Measurements from ENCODE around the gene PDE6A. TPM values are rescaled to one million over a fixed set of nuclear protein-coding genes. Genes with fewer than 3 reads are reported as not detected.
"Not testable (repeated sequence)": the region's sequence is repeated elsewhere in the genome, so short reads cannot be mapped to it uniquely, and the experiment has no call there.

Gene PDE6A
- total and polyA plus RNA-seq, 2 donors, result 0.01 to 0.05 TPM

- no peak overlapping the region for H3K4me3 ChIP-seq (ENCODE audit: low read depth, low read length)
- no peak for DNase-seq (ENCODE audit: extremely low spot score)
- H3K27ac ChIP-seq (ENCODE audit: low read depth), result no peak overlapping the region
- no peaks in the 10 kb centered on the region for H3K36me3 ChIP-seq (ENCODE audit: insufficient read depth)
- H3K4me1 ChIP-seq (ENCODE audit: insufficient read depth), result no peaks in the 10 kb centered on the region
- WGBS, result 83% methylated on average over 5 of the region's 5 CpGs
Measured at GRCh38 chr5:149869411-149869821, 75.2 kb downstream of the PDE6A start.

GRCh38 chr5:149865746-149866145 is 78.8 kb downstream of the PDE6A start:
- H3K36me3 ChIP-seq (ENCODE audit: insufficient read depth), result no peaks in the 10 kb centered on the region
- H3K27ac ChIP-seq (ENCODE audit: low read depth), result no peak overlapping the region
- DNase-seq (ENCODE audit: extremely low spot score), result no peak
- H3K4me1 ChIP-seq (ENCODE audit: insufficient read depth), result no peaks in the 10 kb centered on the region
- 96% methylated on average over 4 of the region's 4 CpGs for WGBS
- no peak overlapping the region for H3K4me3 ChIP-seq (ENCODE audit: low read depth, low read length)

GRCh38 chr5:149863830-149864229 is 80.8 kb downstream of the PDE6A start:
- Histone ChIP-seq H3K27ac (ENCODE audit: low read depth) (no peak overlapping the region), H3K36me3 (ENCODE audit: insufficient read depth) (no peaks in the 10 kb centered on the region), H3K4me1 (ENCODE audit: insufficient read depth) (no peaks in the 10 kb centered on the region), H3K4me3 (ENCODE audit: low read depth, low read length) (no peak overlapping the region)
- DNase-seq (ENCODE audit: extremely low spot score), result no peak
- 90% methylated on average over 3 of the region's 3 CpGs for WGBS

DNA sequence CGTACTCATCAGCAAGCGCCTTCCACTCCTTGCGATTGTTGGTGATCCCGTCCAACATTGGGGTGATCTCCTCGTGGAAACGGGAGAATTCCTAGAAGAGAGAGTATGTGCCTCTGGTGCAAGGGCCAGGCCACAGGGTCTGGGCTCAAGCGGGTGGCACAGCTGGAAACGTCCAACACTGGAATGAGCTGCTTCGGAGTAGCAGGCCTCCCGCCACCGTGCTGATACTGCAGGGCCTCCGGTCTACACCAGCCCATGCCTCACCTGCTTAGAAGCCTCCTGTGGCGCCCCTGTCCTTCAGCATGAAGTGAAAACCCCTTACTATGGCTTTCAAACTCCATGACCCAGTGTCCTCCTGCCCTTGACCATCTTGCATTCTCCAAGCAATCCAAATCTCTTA is 81.4 kb downstream of the PDE6A start:
- 90% methylated on average over 13 of the region's 13 CpGs for WGBS
- H3K4me1 ChIP-seq (ENCODE audit: insufficient read depth), result no peaks in the 10 kb centered on the region
- DNase-seq (ENCODE audit: extremely low spot score), result no peak
- no peak overlapping the region for H3K4me3 ChIP-seq (ENCODE audit: low read depth, low read length)
- H3K36me3 ChIP-seq (ENCODE audit: insufficient read depth), result no peaks in the 10 kb centered on the region
- H3K27ac ChIP-seq (ENCODE audit: low read depth), result no peak overlapping the region

DNA sequence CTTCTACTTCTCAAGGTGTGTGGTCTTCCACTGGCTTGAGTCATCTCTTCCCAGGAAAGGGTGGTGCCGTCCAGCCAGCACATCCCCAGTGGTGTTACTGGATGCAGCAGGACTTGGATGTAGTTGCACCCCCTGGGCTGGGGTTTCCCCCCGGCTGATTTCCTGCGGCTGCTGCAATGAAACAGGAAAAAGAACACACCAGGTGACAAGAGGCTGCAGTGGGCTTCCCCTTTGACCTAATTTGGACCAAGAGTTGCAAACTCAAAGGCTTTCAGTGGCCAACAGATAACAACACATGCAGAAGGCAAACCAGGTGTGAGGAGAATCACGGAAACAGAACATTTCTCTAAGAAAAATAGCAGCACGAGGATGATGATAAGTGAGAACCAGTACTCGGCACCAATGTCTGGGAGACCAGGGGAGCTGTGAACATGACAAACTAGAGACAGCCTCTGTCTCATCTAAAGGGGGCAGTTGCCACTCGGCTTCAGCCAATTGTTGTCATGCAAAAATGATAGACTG is 83.7 kb downstream of the PDE6A start:
- 63% methylated on average over 7 of the region's 7 CpGs for WGBS
- H3K27ac ChIP-seq (ENCODE audit: low read depth), result no peak overlapping the region
- no peak overlapping the region for H3K4me3 ChIP-seq (ENCODE audit: low read depth, low read length)
- no peak for DNase-seq (ENCODE audit: extremely low spot score)
- H3K4me1 ChIP-seq (ENCODE audit: insufficient read depth), result no peaks in the 10 kb centered on the region
- no peaks in the 10 kb centered on the region for H3K36me3 ChIP-seq (ENCODE audit: insufficient read depth)

DNA sequence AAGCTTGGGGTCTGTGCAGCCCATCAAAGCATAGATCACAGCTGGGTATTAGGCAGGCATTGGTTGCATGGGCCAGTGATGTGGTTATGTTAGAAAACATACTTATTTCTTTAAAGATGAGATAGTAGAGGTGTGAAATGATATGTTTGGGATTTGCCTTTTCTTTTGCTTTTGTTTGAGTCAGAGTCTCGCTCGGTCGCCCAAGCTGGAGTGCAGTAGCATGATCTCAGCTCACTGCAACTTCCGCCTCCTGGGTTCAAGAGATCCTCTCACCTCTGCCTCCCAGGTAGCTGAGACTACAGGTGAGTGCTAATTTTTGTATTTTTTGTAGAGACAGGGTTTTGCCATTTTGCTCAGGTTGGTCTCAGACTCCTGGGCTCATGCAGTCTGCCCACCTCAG is 84.8 kb downstream of the PDE6A start:
- no peaks in the 10 kb centered on the region for H3K36me3 ChIP-seq (ENCODE audit: insufficient read depth)
- no peak for DNase-seq (ENCODE audit: extremely low spot score)
- no peaks in the 10 kb centered on the region for H3K4me1 ChIP-seq (ENCODE audit: insufficient read depth)
- 98% methylated on average over 4 of the region's 4 CpGs for WGBS
- H3K27ac ChIP-seq (ENCODE audit: low read depth), result no peak overlapping the region
- no peak overlapping the region for H3K4me3 ChIP-seq (ENCODE audit: low read depth, low read length)

- H3K36me3 ChIP-seq (ENCODE audit: insufficient read depth); H3K4me3 ChIP-seq (ENCODE audit: low read depth, low read length); H3K27ac ChIP-seq (ENCODE audit: low read depth); H3K4me1 ChIP-seq (ENCODE audit: insufficient read depth); DNase-seq (ENCODE audit: extremely low spot score): not testable (repeated sequence)
- whole genome bisulfite sequencing, result 87% methylated on average over 5 of the region's 6 CpGs
Measured at GRCh38 chr5:149858481-149858880, 86.1 kb downstream of the PDE6A start.

GRCh38 chr5:149857499-149857898 is 87.1 kb downstream of the PDE6A start:
- no peaks in the 10 kb centered on the region for H3K4me1 ChIP-seq (ENCODE audit: insufficient read depth)
- no peak overlapping the region for H3K4me3 ChIP-seq (ENCODE audit: low read depth, low read length)
- 45% methylated on average over 4 of the region's 4 CpGs for WGBS
- no peak overlapping the region for H3K27ac ChIP-seq (ENCODE audit: low read depth)
- H3K36me3 ChIP-seq (ENCODE audit: insufficient read depth), result no peaks in the 10 kb centered on the region
- DNase-seq (ENCODE audit: extremely low spot score), result no peak

DNA sequence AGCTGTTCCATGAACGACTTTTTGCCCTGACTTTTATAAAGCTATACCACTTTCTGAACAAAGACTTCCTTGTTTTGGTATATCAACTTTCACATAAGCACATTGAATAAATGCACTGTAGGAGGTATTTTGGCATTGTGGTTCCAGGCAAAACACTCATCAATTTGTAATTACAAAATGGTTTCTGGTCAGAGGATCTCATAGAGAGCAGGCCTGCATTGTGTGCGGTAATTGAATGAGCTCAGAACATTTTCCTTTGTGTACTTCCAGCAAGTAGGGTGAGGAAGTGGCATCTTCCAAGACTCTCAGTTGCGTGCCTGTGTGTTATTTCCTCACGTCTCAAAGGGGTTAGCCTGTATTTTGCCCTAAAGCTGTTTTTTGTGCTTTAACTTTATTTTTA is 89.2 kb downstream of the PDE6A start:
- no peak for DNase-seq (ENCODE audit: extremely low spot score)
- no peak overlapping the region for H3K4me3 ChIP-seq (ENCODE audit: low read depth, low read length)
- no peaks in the 10 kb centered on the region for H3K4me1 ChIP-seq (ENCODE audit: insufficient read depth)
- 64% methylated on average over 4 of the region's 4 CpGs for whole genome bisulfite sequencing
- no peaks in the 10 kb centered on the region for H3K36me3 ChIP-seq (ENCODE audit: insufficient read depth)
- no peak overlapping the region for H3K27ac ChIP-seq (ENCODE audit: low read depth)

- no peaks in the 10 kb centered on the region for H3K36me3 ChIP-seq (ENCODE audit: insufficient read depth)
- DNase-seq (ENCODE audit: extremely low spot score), result no peak
- 57% methylated on average over 3 of the region's 3 CpGs for WGBS
- H3K4me1 ChIP-seq (ENCODE audit: insufficient read depth), result no peaks in the 10 kb centered on the region
- no peak overlapping the region for H3K4me3 ChIP-seq (ENCODE audit: low read depth, low read length)
- H3K27ac ChIP-seq (ENCODE audit: low read depth), result no peak overlapping the region
Measured at GRCh38 chr5:149854866-149855265, 89.7 kb downstream of the PDE6A start.

- no peak overlapping the region for H3K4me3 ChIP-seq (ENCODE audit: low read depth, low read length)
- no peaks in the 10 kb centered on the region for H3K36me3 ChIP-seq (ENCODE audit: insufficient read depth)
- no peak for DNase-seq (ENCODE audit: extremely low spot score)
- WGBS, result 66% methylated on average over 3 of the region's 3 CpGs
- H3K27ac ChIP-seq (ENCODE audit: low read depth), result no peak overlapping the region
- no peaks in the 10 kb centered on the region for H3K4me1 ChIP-seq (ENCODE audit: insufficient read depth)
Measured at GRCh38 chr5:149853701-149854100, 90.9 kb downstream of the PDE6A start.

DNA sequence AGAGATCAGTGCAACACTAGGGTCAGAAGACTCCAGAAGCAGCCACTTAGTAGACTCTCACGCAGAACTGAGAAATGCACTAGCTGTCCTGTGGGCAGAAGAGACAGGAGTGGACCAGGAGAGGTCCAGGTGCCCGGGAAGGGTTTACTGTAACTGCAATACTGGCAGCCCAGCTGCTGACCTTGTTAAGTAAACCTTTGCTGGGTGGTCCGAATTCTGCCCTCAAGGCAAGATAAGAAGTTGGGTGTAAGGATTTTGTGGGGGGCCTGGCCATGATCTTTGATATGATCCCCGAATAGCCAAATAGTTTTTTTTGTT is 91.3 kb downstream of the PDE6A start:
- no peaks in the 10 kb centered on the region for H3K4me1 ChIP-seq (ENCODE audit: insufficient read depth)
- DNase-seq (ENCODE audit: extremely low spot score), result no peak
- H3K27ac ChIP-seq (ENCODE audit: low read depth), result no peak overlapping the region
- H3K36me3 ChIP-seq (ENCODE audit: insufficient read depth), result no peaks in the 10 kb centered on the region
- H3K4me3 ChIP-seq (ENCODE audit: low read depth, low read length), result no peak overlapping the region
- WGBS, result 45% methylated on average over 4 of the region's 4 CpGs

DNA sequence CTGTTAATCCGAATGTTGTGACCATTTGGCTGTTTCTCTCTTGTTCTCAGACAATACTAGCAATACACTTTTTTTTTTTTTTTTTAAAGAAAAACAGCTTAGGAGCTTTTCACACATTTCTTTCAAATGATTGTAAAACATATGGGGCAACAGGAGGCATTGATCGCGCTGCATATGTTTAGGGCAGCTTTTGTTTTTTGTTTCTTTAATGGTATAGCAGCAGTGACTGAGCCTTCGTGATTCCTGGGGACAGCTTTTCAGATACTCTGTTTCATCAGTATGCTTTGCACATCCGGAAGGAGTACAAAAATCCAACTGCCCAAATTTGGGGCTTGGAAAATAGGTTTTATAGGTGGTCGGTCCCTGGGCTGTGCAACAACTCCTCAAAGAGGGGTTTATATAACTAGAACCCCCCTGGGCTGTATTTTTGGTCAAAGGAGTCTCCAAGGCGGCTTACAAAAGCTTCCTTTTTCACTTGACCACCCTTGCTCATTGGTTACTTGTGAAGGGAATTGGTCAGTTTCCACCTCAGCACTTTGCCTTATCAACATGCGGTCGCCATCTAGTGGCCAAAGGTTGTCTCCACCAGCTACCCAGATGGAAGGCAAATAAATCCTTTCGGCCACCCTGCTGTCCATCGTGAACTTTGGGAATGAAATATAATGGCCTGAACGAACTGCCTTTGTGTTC is 91.8 kb downstream of the PDE6A start:
- 41% methylated on average over 12 of the region's 12 CpGs for WGBS
- no peaks in the 10 kb centered on the region for H3K4me1 ChIP-seq (ENCODE audit: insufficient read depth)
- no peak overlapping the region for H3K4me3 ChIP-seq (ENCODE audit: low read depth, low read length)
- no peak overlapping the region for H3K27ac ChIP-seq (ENCODE audit: low read depth)
- DNase-seq (ENCODE audit: extremely low spot score), result no peak
- H3K36me3 ChIP-seq (ENCODE audit: insufficient read depth), result no peaks in the 10 kb centered on the region

DNA sequence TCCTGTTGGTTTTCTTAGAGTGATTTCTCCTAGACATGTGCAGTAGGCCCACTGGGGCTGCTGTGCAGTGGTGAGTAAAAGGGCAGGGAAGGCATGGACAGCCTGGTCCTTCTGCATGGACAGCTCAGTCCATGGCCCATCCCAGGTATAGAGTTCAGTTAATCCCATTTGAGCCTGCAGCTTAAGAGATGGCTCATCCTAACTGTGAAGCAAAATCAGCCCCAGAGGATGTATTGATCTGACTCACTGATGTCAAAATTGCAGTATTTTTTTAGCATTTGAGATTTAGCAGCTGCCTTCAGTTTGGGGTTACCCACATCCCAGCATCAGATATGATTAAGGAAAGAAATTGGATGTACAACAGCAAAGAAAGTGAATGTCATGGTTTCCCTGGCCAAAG is 93.4 kb downstream of the PDE6A start:
- peaks cover 2% of the 10 kb centered on the region for H3K36me3 ChIP-seq (ENCODE audit: insufficient read depth)
- no peak overlapping the region for H3K27ac ChIP-seq (ENCODE audit: low read depth)
- no peak overlapping the region for H3K4me3 ChIP-seq (ENCODE audit: low read depth, low read length)
- no peak for DNase-seq (ENCODE audit: extremely low spot score)
- H3K4me1 ChIP-seq (ENCODE audit: insufficient read depth), result no peaks in the 10 kb centered on the region
